GM10847 (cell line): ENCODE results near the gene ZBTB42.

Experiments
- POLR2A ChIP-seq: IDR thresholded peaks from 2 replicates; pipeline ENCODE4 v1.6.1; 2011; ENCODE audit not compliant: insufficient read length; ENCODE audit errors: extremely low read depth

Gene ZBTB42

GRCh38 chr14:104803912-104804410, 3.1 kb downstream of the ZBTB42 start:
- TF ChIP-seq POLR2A = no peak

GRCh38 chr14:104804481-104805325, 3.8 kb downstream of the ZBTB42 start:
- no peak for TF ChIP-seq POLR2A

- TF ChIP-seq POLR2A = no peak
Measured at GRCh38 chr14:104805326-104805678, 4.4 kb downstream of the ZBTB42 start.

GRCh38 chr14:104805941-104806624, 5.2 kb downstream of the ZBTB42 start:
- TF ChIP-seq POLR2A = no peak

GRCh38 chr14:104806625-104807465, 5.9 kb downstream of the ZBTB42 start:
- no peak for TF ChIP-seq POLR2A

- no peak for TF ChIP-seq POLR2A
Measured at GRCh38 chr14:104808456-104808855, 7.6 kb downstream of the ZBTB42 start.

- TF ChIP-seq POLR2A = no peak
Measured at GRCh38 chr14:104810316-104810715, 9.4 kb downstream of the ZBTB42 start.

- TF ChIP-seq POLR2A = no peak
Measured at GRCh38 chr14:104813286-104813685, 12.4 kb downstream of the ZBTB42 start.

- TF ChIP-seq POLR2A = no peak
Measured at GRCh38 chr14:104816616-104816884, 15.6 kb downstream of the ZBTB42 start.

GRCh38 chr14:104817930-104818713, 17.2 kb downstream of the ZBTB42 start:
- TF ChIP-seq POLR2A = no peak

- TF ChIP-seq POLR2A = no peak
Measured at GRCh38 chr14:104818714-104819161, 17.8 kb downstream of the ZBTB42 start.

GRCh38 chr14:104819361-104819781, 18.5 kb downstream of the ZBTB42 start:
- TF ChIP-seq POLR2A = no peak

- TF ChIP-seq POLR2A = no peak
Measured at GRCh38 chr14:104820669-104821228, 19.8 kb downstream of the ZBTB42 start.

GRCh38 chr14:104821229-104821945, 20.5 kb downstream of the ZBTB42 start:
- TF ChIP-seq POLR2A = no peak

- no peak for TF ChIP-seq POLR2A
Measured at GRCh38 chr14:104821971-104822608, 21.2 kb downstream of the ZBTB42 start.
